Mucosa of rectum (tissue), 2 donors: Measurements from ENCODE around the gene FYB1.
"Not testable (repeated sequence)": the region's sequence is repeated elsewhere in the genome, so short reads cannot be mapped to it uniquely, and the experiment has no call there.

Experiments
- H3K27ac ChIP-seq, 2 donors: one replicate each; pipeline ENCODE4 v1.7.0; 2013; ENCODE audit warnings: inconsistent platforms in 2 of 2, low read depth in 2 of 2, low read length in 2 of 2
- H3K27me3 ChIP-seq, 2 donors: one replicate each; pipeline ENCODE4 v1.7.0; 2013; ENCODE audit warnings: low read length in 2 of 2; ENCODE audit not compliant: control insufficient read depth in 2 of 2, insufficient read depth in 2 of 2
- H3K36me3 ChIP-seq, 2 donors: one replicate each; pipeline ENCODE4 v1.7.0; 2013; ENCODE audit warnings: low read length in 2 of 2; ENCODE audit not compliant: control insufficient read depth in 2 of 2, insufficient read depth in 2 of 2
- H3K4me1 ChIP-seq, 2 donors: one replicate each; pipeline ENCODE4 v1.7.0; 2013; ENCODE audit warnings: low read length in 2 of 2, mild to moderate bottlenecking in 1 of 2; ENCODE audit not compliant: control insufficient read depth in 2 of 2, insufficient read depth in 2 of 2
- H3K4me3 ChIP-seq, 2 donors: one replicate each; pipeline ENCODE4 v1.7.0; 2013; ENCODE audit warnings: low read length in 2 of 2
- H3K9ac ChIP-seq, 2 donors: one replicate each; pipeline ENCODE4 v1.7.0; 2013; ENCODE audit warnings: low read length in 2 of 2, low read depth in 1 of 2, mild to moderate bottlenecking in 1 of 2
- H3K9me3 ChIP-seq, 2 donors: one replicate each; pipeline ENCODE4 v1.7.0; 2013; ENCODE audit warnings: low read length in 2 of 2; ENCODE audit not compliant: control insufficient read depth in 2 of 2
- donor health status: healthy.
- donor health status: Normal muscosa, but diverticular disease.

Gene FYB1

GRCh38 chr5:39189292-39189955 is 29.9 kb downstream of the FYB1 start:
- no peaks in the 10 kb centered on the region for H3K9me3 ChIP-seq
- H3K9ac ChIP-seq: no peak overlapping the region
- no peaks in the 10 kb centered on the region for H3K36me3 ChIP-seq
- H3K27ac ChIP-seq: no peak overlapping the region
- no peaks in the 10 kb centered on the region for H3K27me3 ChIP-seq
- peaks cover 0 to 4% of the 10 kb centered on the region in 2 donors for H3K4me1 ChIP-seq
- H3K4me3 ChIP-seq: no peak overlapping the region

GRCh38 chr5:39187831-39188731 is 31.3 kb downstream of the FYB1 start:
- Histone ChIP-seq H3K27ac (peak overlapping the region in 1 of 2 donors; percentile 1), H3K36me3 (no peaks in the 10 kb centered on the region), H3K4me3 (no peak overlapping the region), H3K4me1 (peaks cover 0 to 4% of the 10 kb centered on the region in 2 donors), H3K9ac (no peak overlapping the region), H3K9me3 (no peaks in the 10 kb centered on the region), H3K27me3 (no peaks in the 10 kb centered on the region)

DNA sequence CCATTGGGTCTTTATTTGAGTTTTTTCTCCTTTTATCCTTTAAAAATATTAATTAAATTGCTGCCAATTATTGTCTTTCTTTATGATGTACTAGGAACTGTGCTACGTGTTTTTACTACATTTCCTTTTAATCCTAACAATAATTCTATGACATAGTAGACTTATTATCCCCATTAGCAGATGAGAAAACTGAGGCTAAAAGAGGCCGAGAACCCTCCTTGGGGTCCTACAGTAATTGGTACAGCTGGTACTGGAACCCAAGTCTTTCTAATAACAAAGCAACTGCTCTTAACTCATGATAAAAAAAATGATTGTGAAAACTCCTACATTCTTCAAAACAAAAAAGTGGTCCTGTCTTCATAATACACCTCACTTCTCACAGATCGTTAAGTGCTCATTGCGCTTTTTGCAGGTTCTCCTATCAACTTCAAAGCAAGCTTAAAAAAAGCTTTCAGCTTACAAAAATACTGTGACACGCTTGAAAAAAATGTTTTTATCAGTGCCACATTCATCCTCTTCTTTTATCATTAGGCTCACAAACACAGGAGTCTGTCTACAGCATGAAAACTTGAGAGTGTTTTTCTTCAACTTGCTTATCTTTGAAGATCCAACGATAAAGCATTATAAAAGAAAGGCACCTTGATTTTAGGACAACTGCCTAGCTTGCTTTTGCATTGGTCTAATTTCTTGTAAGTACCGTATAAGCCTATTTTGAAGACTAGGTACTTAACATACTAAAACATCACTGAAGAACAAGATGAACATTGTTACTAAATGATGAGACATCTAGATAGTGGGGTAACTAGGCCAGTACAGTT is 32.4 kb downstream of the FYB1 start:
- peaks cover 0 to 2% of the 10 kb centered on the region in 2 donors for H3K4me1 ChIP-seq
- no peaks in the 10 kb centered on the region for H3K27me3 ChIP-seq
- no peak overlapping the region for H3K27ac ChIP-seq
- H3K9ac ChIP-seq: no peak overlapping the region
- H3K36me3 ChIP-seq: no peaks in the 10 kb centered on the region
- H3K4me3 ChIP-seq: no peak overlapping the region
- H3K9me3 ChIP-seq: no peaks in the 10 kb centered on the region

GRCh38 chr5:39186289-39186688 is 33.1 kb downstream of the FYB1 start:
- H3K4me3 ChIP-seq: no peak overlapping the region
- no peaks in the 10 kb centered on the region for H3K27me3 ChIP-seq
- H3K9me3 ChIP-seq: no peaks in the 10 kb centered on the region
- H3K27ac ChIP-seq: peak overlapping the region in 1 of 2 donors; percentile 9
- H3K4me1 ChIP-seq: peaks cover 0 to 2% of the 10 kb centered on the region in 2 donors
- H3K9ac ChIP-seq: no peak overlapping the region
- no peaks in the 10 kb centered on the region for H3K36me3 ChIP-seq

- Histone ChIP-seq H3K9me3 (no peaks in the 10 kb centered on the region), H3K36me3 (no peaks in the 10 kb centered on the region), H3K4me3 (no peak overlapping the region), H3K4me1 (peaks cover 0 to 2% of the 10 kb centered on the region in 2 donors), H3K9ac (no peak overlapping the region), H3K27ac (peak overlapping the region in 1 of 2 donors; percentile 9), H3K27me3 (no peaks in the 10 kb centered on the region)
Measured at GRCh38 chr5:39185761-39186160, 33.6 kb downstream of the FYB1 start.

DNA sequence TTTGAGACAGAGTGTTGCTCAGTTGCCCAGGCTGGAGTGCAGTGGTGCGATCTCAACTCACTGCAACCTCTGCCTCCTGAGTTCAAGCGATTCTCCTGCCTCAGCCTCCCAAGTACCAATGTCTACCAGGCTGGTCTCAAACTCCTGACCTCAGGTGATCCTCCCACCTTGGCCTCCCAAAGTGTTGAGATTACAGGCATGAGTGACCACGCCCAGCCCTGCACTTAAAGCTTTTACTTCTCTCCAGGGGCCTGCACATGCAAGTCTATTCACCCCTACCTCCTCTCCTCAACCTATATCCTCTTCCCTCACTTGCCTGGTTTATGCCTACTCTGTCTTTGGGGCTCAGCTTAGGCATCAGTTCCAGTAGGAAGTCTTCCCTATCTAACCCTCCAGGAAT is 39.8 kb downstream of the FYB1 start:
- not testable (repeated sequence) for H3K27me3 ChIP-seq, H3K9me3 ChIP-seq, H3K4me1 ChIP-seq

GRCh38 chr5:39178861-39179260 is 40.5 kb downstream of the FYB1 start:
- H3K4me3 ChIP-seq: no peak overlapping the region
- H3K36me3 ChIP-seq: no peaks in the 10 kb centered on the region
- H3K27me3 ChIP-seq: no peaks in the 10 kb centered on the region
- H3K9ac ChIP-seq: no peak overlapping the region
- no peaks in the 10 kb centered on the region for H3K4me1 ChIP-seq
- H3K9me3 ChIP-seq: no peaks in the 10 kb centered on the region
- H3K27ac ChIP-seq: peak overlapping the region in 1 of 2 donors; percentile 12

More for the DNA sequence above, 39.8 kb downstream of the FYB1 start:
- not testable (repeated sequence) for H3K36me3 ChIP-seq, H3K9ac ChIP-seq, H3K4me3 ChIP-seq, H3K27ac ChIP-seq

- no peak overlapping the region for H3K9ac ChIP-seq
- no peaks in the 10 kb centered on the region for H3K4me1 ChIP-seq
- H3K27ac ChIP-seq: no peak overlapping the region
- H3K4me3 ChIP-seq: no peak overlapping the region
- no peaks in the 10 kb centered on the region for H3K36me3 ChIP-seq
- no peaks in the 10 kb centered on the region for H3K9me3 ChIP-seq
- H3K27me3 ChIP-seq: no peaks in the 10 kb centered on the region
Measured at GRCh38 chr5:39178171-39178570, 41.2 kb downstream of the FYB1 start.

GRCh38 chr5:39177631-39177964 is 41.8 kb downstream of the FYB1 start:
- Histone ChIP-seq H3K27me3 (no peaks in the 10 kb centered on the region), H3K9ac (no peak overlapping the region), H3K27ac (peak overlapping the region in 1 of 2 donors; percentile 69), H3K4me1 (no peaks in the 10 kb centered on the region), H3K36me3 (no peaks in the 10 kb centered on the region), H3K4me3 (no peak overlapping the region), H3K9me3 (no peaks in the 10 kb centered on the region)
